Endothelial cell of umbilical vein (primary cell): ENCODE data around the gene IQCC. TPM values are rescaled to one million over a fixed set of nuclear protein-coding genes. Genes with fewer than 3 reads are reported as not detected.

Source experiments
- BruUV-seq: library from RNA; stranded (reverse); fragments of 400-500 nt; replicated peaks from 2 replicates; lab custom pipeline; 2021; lab: Mats Ljungman, UMichigan
- CTCF ChIA-PET: fragments of 300-600, 350-600 bp; sonication (Branson Sonifier 250); formaldehyde crosslinking; loops from one replicate; lab custom pipeline; 2021; ENCODE audit warnings: antibody characterized with exemption, inconsistent platforms; lab: Charles Lee
- POLR2A ChIA-PET: fragments of 300-600, 350-600 bp; sonication (Branson Sonifier 250); formaldehyde crosslinking; loops from one replicate; lab custom pipeline; 2021; ENCODE audit warnings: antibody characterized with exemption, inconsistent platforms; lab: Charles Lee
- DNase-seq: peaks from one replicate; pipeline ENCODE4 v3.0.0-alpha.2; 2011; ENCODE audit warnings: low read depth, low spot score
- FAIRE-seq: peaks from 2 replicates; lab custom pipeline; 2011; peaks lifted over from hg19 to GRCh38; lab: Jason Lieb, UNC
- H2AFZ ChIP-seq: 2 replicates; pipeline ENCODE4 v1.6.0; 2012; ENCODE audit warnings: low read depth, low read length, control low read depth, inconsistent platforms
- H3K27ac ChIP-seq: 2 replicates; pipeline ENCODE4 v1.5.1; 2011; ENCODE audit warnings: low read depth, mild to moderate bottlenecking, control low read depth, low read length, moderate library complexity; ENCODE audit not compliant: insufficient read depth
- H3K27me3 ChIP-seq, 2 experiments: 2 replicates each; pipeline versions ENCODE4 v1.6.0 to v1.6.1; 2011; ENCODE audit warnings: low read length in 2 of 2, mixed read lengths in 1 of 2; ENCODE audit not compliant: control insufficient read depth in 2 of 2, insufficient read depth in 2 of 2
- H3K36me3 ChIP-seq, 2 experiments: 2 replicates in 1 of 2; 3 replicates in 1 of 2; pipeline ENCODE4 v1.5.1; 2011; ENCODE audit warnings: low read length in 2 of 2, mild to moderate bottlenecking in 1 of 2, moderate library complexity in 1 of 2; ENCODE audit not compliant: control insufficient read depth in 2 of 2, insufficient read depth in 2 of 2; ENCODE audit errors: extremely low read depth in 1 of 2
- H3K4me1 ChIP-seq: 3 replicates; pipeline ENCODE4 v1.5.1; 2011; ENCODE audit warnings: mild to moderate bottlenecking, low read length; ENCODE audit not compliant: control insufficient read depth, insufficient read depth; ENCODE audit errors: extremely low read depth
- H3K4me2 ChIP-seq: 2 replicates; pipeline ENCODE4 v1.6.1; 2011; ENCODE audit warnings: low read length, control low read depth, mixed read lengths; ENCODE audit not compliant: insufficient read depth
- H3K4me3 ChIP-seq, 3 experiments: fragments of 200-600 bp in 1 of 3; sonication (generic), shearing (Covaris generic) in 1 of 3; replicated peaks in 1 of 3; 2 replicates each; pipeline ENCODE4 v1.5.1; 2011 to 2016; ENCODE audit warnings: control low read depth in 3 of 3, low read length in 3 of 3, mild to moderate bottlenecking in 2 of 3, inconsistent platforms in 1 of 3, low read depth in 1 of 3, moderate library complexity in 1 of 3; ENCODE audit not compliant: insufficient read depth in 1 of 3
- H3K79me2 ChIP-seq: 2 replicates; pipeline ENCODE4 v1.6.0; 2012; ENCODE audit warnings: low read length, inconsistent platforms; ENCODE audit not compliant: control insufficient read depth, insufficient read depth
- H3K9ac ChIP-seq: replicated peaks from 2 replicates; pipeline ENCODE3; 2011; ENCODE audit warnings: low read length, control low read depth; ENCODE audit not compliant: insufficient read depth; ENCODE audit errors: extremely low read depth
- H3K9me1 ChIP-seq: replicated peaks from 3 replicates; pipeline ENCODE4 v1.6.0; 2011; ENCODE audit warnings: mild to moderate bottlenecking, low read length; ENCODE audit not compliant: control insufficient read depth, insufficient read depth; ENCODE audit errors: extremely low read depth
- H3K9me3 ChIP-seq: replicated peaks from 2 replicates; pipeline ENCODE4 v1.5.1; 2012; ENCODE audit warnings: low read length, inconsistent platforms; ENCODE audit not compliant: control insufficient read depth, insufficient read depth
- H4K20me1 ChIP-seq: replicated peaks from 2 replicates; pipeline ENCODE3; 2011; ENCODE audit warnings: mild to moderate bottlenecking, low read length; ENCODE audit not compliant: control insufficient read depth, insufficient read depth; ENCODE audit errors: extremely low read depth
- EZH2 ChIP-seq: IDR thresholded peaks from 2 replicates; pipeline ENCODE4 v1.6.1; 2012; ENCODE audit warnings: borderline replicate concordance, low read depth, mild to moderate bottlenecking, moderate library complexity, low read length, inconsistent platforms; ENCODE audit not compliant: severe bottlenecking
- FOS ChIP-seq: IDR thresholded peaks from 2 replicates; pipeline ENCODE4 v1.6.1; 2011; ENCODE audit warnings: mild to moderate bottlenecking, low read length, moderate library complexity, borderline replicate concordance; ENCODE audit not compliant: insufficient read depth
- GATA2 ChIP-seq: IDR thresholded peaks from 2 replicates; pipeline ENCODE4 v1.7.0; 2011; ENCODE audit warnings: low read depth, mild to moderate bottlenecking, moderate library complexity, mixed read lengths, low read length; ENCODE audit not compliant: insufficient read length, insufficient read depth
- JUN ChIP-seq: IDR thresholded peaks from 2 replicates; pipeline ENCODE4 v1.6.1; 2011; ENCODE audit warnings: borderline replicate concordance, low read depth; ENCODE audit not compliant: insufficient read length, insufficient read depth
- MAX ChIP-seq: IDR thresholded peaks from 2 replicates; pipeline ENCODE4 v1.6.1; 2011; ENCODE audit not compliant: insufficient read depth, insufficient read length
- MYC ChIP-seq: IDR thresholded peaks from one replicate; pipeline ENCODE4 v1.6.1; 2011; ENCODE audit warnings: mild to moderate bottlenecking, low read depth, low read length
- POLR2A ChIP-seq: IDR thresholded peaks from 2 replicates; pipeline ENCODE4 v1.6.1; 2012; ENCODE audit warnings: low read depth, mild to moderate bottlenecking, control low read depth, low read length
- POLR2AphosphoS5 ChIP-seq: IDR thresholded peaks from 2 replicates; pipeline ENCODE4 v1.6.1; 2012; ENCODE audit warnings: low read depth, mild to moderate bottlenecking, control low read depth, low read length, moderate library complexity; ENCODE audit not compliant: insufficient read depth
- dilution Hi-C: fragments of 300-500 bp; cut with MboI; formaldehyde crosslinking; loops from one replicate; pipeline ENCODE4 v1.15.0; 2019; ENCODE audit warnings: low sequenced_read_pairs; ENCODE audit not compliant: extremely low pct_ligation_motif_present
- intact Hi-C: fragments of 100-400 bp; cut with micrococcal nuclease; formaldehyde crosslinking; loops from one replicate; pipeline ENCODE4 v1.10.0; 2022
- polyA plus RNA-seq, 4 experiments: library from polyadenylated mRNA; depleted of rRNA in 3 of 4; stranded (reverse) in 3 of 4; unstranded in 1 of 4; fragments of >200 nt; gene quantifications; 2 replicates each; pipeline versions ENCODE4 v1.2.1 to v1.2.3, GENCODE V29; 2011 to 2012; ENCODE audit warnings: missing spikeins in 1 of 4
- total RNA-seq: library from RNA; stranded (reverse); gene quantifications from 2 replicates; pipeline ENCODE4 v1.2.3, GENCODE V29; 2021
- TF ChIP-seq, protein P1 (sequence below), 2 donors: IDR thresholded peaks; 1 replicate in 1 of 2; 2 replicates in 1 of 2; pipeline ENCODE4 v1.5.1; 2011; ENCODE audit warnings: low read length in 2 of 2, mild to moderate bottlenecking in 2 of 2, moderate library complexity in 2 of 2, control low read depth in 1 of 2, inconsistent platforms in 1 of 2, low read depth in 1 of 2; ENCODE audit not compliant: insufficient read depth in 1 of 2; ENCODE audit errors: extremely low read depth in 1 of 2

The IQCC gene
- total and polyA plus RNA-seq, 2 donors (not counting 3 experiments of a cell fraction or from before 2014, with no cell fraction given) = 1.1 to 1.8 TPM

DNA sequence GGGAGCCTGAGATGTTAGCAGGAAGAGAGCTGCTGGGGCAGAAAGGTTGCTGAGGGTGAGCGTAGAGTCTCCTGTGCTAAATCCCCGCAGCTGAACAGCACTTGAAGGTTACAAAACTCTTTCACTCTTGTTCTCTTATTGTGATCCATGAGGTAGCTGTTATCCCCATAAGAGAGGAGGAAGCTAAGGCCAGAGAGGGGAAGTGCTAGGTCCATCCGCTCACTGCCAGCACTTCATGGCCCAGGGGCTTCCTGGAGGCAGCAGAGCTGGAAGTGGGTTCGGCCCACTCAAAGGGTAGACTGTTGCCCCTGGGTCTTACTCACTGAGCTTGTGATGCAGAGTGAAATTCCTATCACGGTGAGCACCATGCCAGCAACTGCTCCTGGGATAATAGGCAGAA is 11.1 kb downstream of the IQCC start:
- no TSS peak for BruUV-seq
- TF ChIP-seq JUN (no peak), MYC (no peak), MAX (no peak), FOS (no peak), POLR2A (no peak), EZH2 (no peak), GATA2 (no peak), POLR2AphosphoS5 (no peak)
- TF ChIP-seq, protein P1, sequence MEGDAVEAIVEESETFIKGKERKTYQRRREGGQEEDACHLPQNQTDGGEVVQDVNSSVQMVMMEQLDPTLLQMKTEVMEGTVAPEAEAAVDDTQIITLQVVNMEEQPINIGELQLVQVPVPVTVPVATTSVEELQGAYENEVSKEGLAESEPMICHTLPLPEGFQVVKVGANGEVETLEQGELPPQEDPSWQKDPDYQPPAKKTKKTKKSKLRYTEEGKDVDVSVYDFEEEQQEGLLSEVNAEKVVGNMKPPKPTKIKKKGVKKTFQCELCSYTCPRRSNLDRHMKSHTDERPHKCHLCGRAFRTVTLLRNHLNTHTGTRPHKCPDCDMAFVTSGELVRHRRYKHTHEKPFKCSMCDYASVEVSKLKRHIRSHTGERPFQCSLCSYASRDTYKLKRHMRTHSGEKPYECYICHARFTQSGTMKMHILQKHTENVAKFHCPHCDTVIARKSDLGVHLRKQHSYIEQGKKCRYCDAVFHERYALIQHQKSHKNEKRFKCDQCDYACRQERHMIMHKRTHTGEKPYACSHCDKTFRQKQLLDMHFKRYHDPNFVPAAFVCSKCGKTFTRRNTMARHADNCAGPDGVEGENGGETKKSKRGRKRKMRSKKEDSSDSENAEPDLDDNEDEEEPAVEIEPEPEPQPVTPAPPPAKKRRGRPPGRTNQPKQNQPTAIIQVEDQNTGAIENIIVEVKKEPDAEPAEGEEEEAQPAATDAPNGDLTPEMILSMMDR (IDR thresholded peaks at IDR 0.05; ENCODE audit: extremely low read depth in 1 of 2, insufficient read depth in 1 of 2, low read depth in 1 of 2, low read length in 2 of 2) = no peak
- Histone ChIP-seq H3K27ac (no peak overlapping the region), H3K4me1 (peaks cover 10% of the 10 kb centered on the region), H3K79me2 (peaks cover 3% of the 10 kb centered on the region), H3K36me3 (peaks cover 0 to 19% of the 10 kb centered on the region in 2 experiments), H3K27me3 (no peaks in the 10 kb centered on the region), H3K9me3 (no peaks in the 10 kb centered on the region), H4K20me1 (no peaks in the 10 kb centered on the region), H3K4me3 (no peak overlapping the region), H3K4me2 (no peak overlapping the region), H3K9ac (no peak overlapping the region), H2AFZ (no peak overlapping the region), H3K9me1 (no peaks in the 10 kb centered on the region)
- ChIA-PET POLR2A (interaction anchor here (0.9 to 2.1 kb wide), 3 partner anchors 98 to 197 kb away, joined by 3 to 17 read pairs (median 4); partner anchors contain the start of gene MARCKSL1), CTCF (interaction anchor here (0.8 to 3.5 kb wide), 24 partner anchors 11 to 209 kb away, joined by 3 to 78 read pairs (median 7); partner anchors contain the start of genes CCDC28B, FAM167B, FAM229A and IQCC)
- DNase-seq (no peak), FAIRE-seq (no peak)
- intact Hi-C loops = loop anchor here (5.0 kb wide), 1 partner anchor 146 kb away; the partner anchor contains the start of genes FAM229A and TSSK3
- dilution Hi-C loops = no loop called here
